SU-DHL-6 (cell line): Measurements from ENCODE around the gene FGD4.

Experiments
- H2AFZ ChIP-seq: fragments of 200-600 bp; sonication (generic); 2 replicates; pipeline ENCODE4 v1.6.1; 2014; ENCODE audit warnings: low read depth, mild to moderate bottlenecking, moderate library complexity, mixed read lengths, antibody characterized with exemption, low read length; ENCODE audit not compliant: severe bottlenecking
- H3F3A ChIP-seq: fragments of 200-600 bp; shearing (Covaris generic); 2 replicates; pipeline ENCODE4 v1.6.0; 2016; ENCODE audit warnings: antibody characterized with exemption, mild to moderate bottlenecking; ENCODE audit not compliant: insufficient read depth
- H3K27ac ChIP-seq: fragments of 200-600 bp; sonication (generic); 2 replicates; pipeline ENCODE4 v1.5.1; 2016; ENCODE audit warnings: low read depth, mild to moderate bottlenecking, low read length, moderate library complexity, mixed read lengths
- H3K27me3 ChIP-seq: fragments of 200-600 bp; sonication (generic), shearing (Covaris generic); 2 replicates; pipeline ENCODE4 v1.6.0; 2014; ENCODE audit warnings: mild to moderate bottlenecking, low read length
- H3K36me3 ChIP-seq: fragments of 200-600 bp; sonication (generic); 2 replicates; pipeline ENCODE4 v1.6.1; 2014; ENCODE audit warnings: mild to moderate bottlenecking, low read length, mixed read lengths
- H3K4me2 ChIP-seq: fragments of 300-600, 200-600 bp; shearing (Covaris generic), sonication (generic); 2 replicates; pipeline ENCODE4 v1.6.0; 2014; ENCODE audit warnings: low read length, low read depth, mild to moderate bottlenecking; ENCODE audit not compliant: poor library complexity, severe bottlenecking
- H3K4me3 ChIP-seq: fragments of 200-600 bp; sonication (generic); 2 replicates; pipeline ENCODE4 v1.5.1; 2014; ENCODE audit warnings: antibody characterized with exemption, low read length, mild to moderate bottlenecking, mixed read lengths; ENCODE audit not compliant: insufficient read depth, poor library complexity, severe bottlenecking
- H3K79me2 ChIP-seq: fragments of 200-600 bp; sonication (generic); 2 replicates; pipeline ENCODE4 v1.6.1; 2014; ENCODE audit warnings: mild to moderate bottlenecking, low read length, moderate library complexity; ENCODE audit not compliant: insufficient read depth
- H3K9ac ChIP-seq: fragments of 200-600 bp; sonication (generic); 2 replicates; pipeline ENCODE4 v1.7.0; 2014; ENCODE audit warnings: mild to moderate bottlenecking, low read length
- H3K9me2 ChIP-seq: fragments of 200-600 bp; sonication (generic); replicated peaks from 2 replicates; pipeline ENCODE4 v1.6.1; 2014; ENCODE audit warnings: low read length; ENCODE audit not compliant: insufficient read depth
- H3K9me3 ChIP-seq: fragments of 200-600 bp; sonication (generic); 2 replicates; pipeline ENCODE4 v1.6.1; 2014; ENCODE audit warnings: low read length, mixed read lengths; ENCODE audit not compliant: insufficient read depth
- H4K20me1 ChIP-seq: fragments of 200-600 bp; sonication (generic); 2 replicates; pipeline ENCODE4 v1.6.1; 2014; ENCODE audit warnings: low read depth, mild to moderate bottlenecking, antibody characterized with exemption, low read length, moderate library complexity, mixed read lengths
- CTCF ChIP-seq: fragments of 200-600 bp; sonication (generic); IDR thresholded peaks from one replicate; pipeline ENCODE4 v1.5.1; 2017; ENCODE audit warnings: antibody characterized with exemption, mild to moderate bottlenecking, low read length, moderate library complexity; ENCODE audit not compliant: insufficient read depth, poor library complexity, severe bottlenecking
- EZH2phosphoT487 ChIP-seq: fragments of 200-600 bp; sonication (generic), shearing (Covaris generic); conservative IDR thresholded peaks from 2 replicates; pipeline ENCODE4 v1.6.1; 2018; ENCODE audit warnings: mild to moderate bottlenecking, antibody characterized with exemption, low read length, moderate library complexity, mixed read lengths

FGD4 gene

GRCh38 chr12:32400866-32401265 is 1.5 kb downstream of the FGD4 start:
- H3K9me3 ChIP-seq: no peaks in the 10 kb centered on the region
- no peaks in the 10 kb centered on the region for H3K79me2 ChIP-seq
- H2AFZ ChIP-seq: no peak overlapping the region
- no peak overlapping the region for H3K4me3 ChIP-seq
- H3K27ac ChIP-seq: no peak overlapping the region
- TF ChIP-seq CTCF (no peak), EZH2phosphoT487 (no peak)
- peaks cover 18% of the 10 kb centered on the region for H3F3A ChIP-seq
- no peak overlapping the region for H3K4me2 ChIP-seq
- H3K36me3 ChIP-seq: no peaks in the 10 kb centered on the region
- H3K9me2 ChIP-seq: no peaks in the 10 kb centered on the region
- no peaks in the 10 kb centered on the region for H4K20me1 ChIP-seq
- no peaks in the 10 kb centered on the region for H3K27me3 ChIP-seq
- H3K9ac ChIP-seq: no peak overlapping the region

- H2AFZ ChIP-seq: no peak overlapping the region
- no peaks in the 10 kb centered on the region for H3K9me3 ChIP-seq
- no peaks in the 10 kb centered on the region for H3K9me2 ChIP-seq
- peaks cover 18% of the 10 kb centered on the region for H3F3A ChIP-seq
- no peak overlapping the region for H3K27ac ChIP-seq
- no peak overlapping the region for H3K4me2 ChIP-seq
- H3K4me3 ChIP-seq: no peak overlapping the region
- no peaks in the 10 kb centered on the region for H4K20me1 ChIP-seq
- no peaks in the 10 kb centered on the region for H3K27me3 ChIP-seq
- no peaks in the 10 kb centered on the region for H3K36me3 ChIP-seq
- H3K9ac ChIP-seq: no peak overlapping the region
- TF ChIP-seq EZH2phosphoT487: no peak
- no peak for TF ChIP-seq CTCF
- no peaks in the 10 kb centered on the region for H3K79me2 ChIP-seq
Measured at GRCh38 chr12:32402170-32402569, 2.8 kb downstream of the FGD4 start.

GRCh38 chr12:32402946-32403345 is 3.6 kb downstream of the FGD4 start:
- Histone ChIP-seq H3K9me3 (no peaks in the 10 kb centered on the region), H3K4me3 (no peak overlapping the region), H3K79me2 (no peaks in the 10 kb centered on the region), H3F3A (peaks cover 18% of the 10 kb centered on the region), H3K36me3 (no peaks in the 10 kb centered on the region), H3K9ac (no peak overlapping the region), H4K20me1 (no peaks in the 10 kb centered on the region), H3K9me2 (no peaks in the 10 kb centered on the region), H3K4me2 (no peak overlapping the region), H3K27ac (no peak overlapping the region), H3K27me3 (no peaks in the 10 kb centered on the region), H2AFZ (no peak overlapping the region)
- TF ChIP-seq EZH2phosphoT487 (no peak), CTCF (no peak)
